ENCODE results near the gene GGA2.
"Not testable (repeated sequence)": the region's sequence is repeated elsewhere in the genome, so short reads cannot be mapped to it uniquely, and the experiment has no call there.

Gene GGA2

GRCh38 chr16:23452221-23452571 lies 58.1 kb downstream of the GGA2 start:
- DNase-seq = no peak
- H3K9me3 ChIP-seq = no peaks in the 10 kb centered on the region
- no peaks in the 10 kb centered on the region for H3K27me3 ChIP-seq
- no peaks in the 10 kb centered on the region for H3K4me1 ChIP-seq
- H3K36me3 ChIP-seq = no peaks in the 10 kb centered on the region
- no peak for TF ChIP-seq CTCF (IDR thresholded peaks at IDR 0.05; ENCODE audit: low read depth, low read length)
- H3K4me3 ChIP-seq (ENCODE audit: low read depth, low read length) = peak overlapping the region; percentile 85

GRCh38 chr16:23448392-23448791 lies 61.9 kb downstream of the GGA2 start:
- DNase-seq = no peak
- H3K4me1 ChIP-seq = no peaks in the 10 kb centered on the region
- H3K4me3 ChIP-seq (ENCODE audit: low read depth, low read length) = no peak overlapping the region
- peaks cover 9% of the 10 kb centered on the region; the same call in 1 of the 2 replicates for H3K36me3 ChIP-seq
- TF ChIP-seq CTCF (IDR thresholded peaks at IDR 0.05; ENCODE audit: low read depth, low read length) = no peak
- no peaks in the 10 kb centered on the region for H3K9me3 ChIP-seq
- no peaks in the 10 kb centered on the region for H3K27me3 ChIP-seq

DNA sequence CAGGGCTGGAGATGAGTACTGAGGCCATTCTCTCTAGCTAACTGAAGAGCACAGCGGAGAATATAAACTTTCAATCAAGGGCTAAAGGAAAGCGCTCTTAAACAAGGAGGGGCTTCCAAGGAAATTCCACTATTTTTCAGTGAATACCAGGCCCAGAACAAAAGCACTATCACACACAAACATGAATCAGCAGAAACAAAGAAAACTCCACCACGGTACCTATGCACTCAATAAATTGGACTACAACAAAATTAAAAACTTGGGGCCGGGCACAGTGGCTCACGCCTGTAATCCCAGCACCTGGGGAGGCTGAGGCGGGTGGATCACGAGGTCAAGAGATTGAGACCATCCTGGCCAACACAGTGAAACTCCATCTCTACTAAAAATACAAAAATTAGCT lies 72.8 kb downstream of the GGA2 start:
- H3K4me3 ChIP-seq (ENCODE audit: low read depth, low read length); H3K36me3 ChIP-seq; DNase-seq: not testable (repeated sequence)

GRCh38 chr16:23436951-23437350 lies 73.3 kb downstream of the GGA2 start:
- Histone ChIP-seq H3K36me3 (peaks cover 13% of the 10 kb centered on the region), H3K27me3 (no peaks in the 10 kb centered on the region), H3K4me1 (no peaks in the 10 kb centered on the region), H3K9me3 (no peaks in the 10 kb centered on the region), H3K4me3 (ENCODE audit: low read depth, low read length) (no peak overlapping the region)
- TF ChIP-seq CTCF (IDR thresholded peaks at IDR 0.05; ENCODE audit: low read depth, low read length) = no peak
- no peak for DNase-seq

More for the DNA sequence above, 72.8 kb downstream of the GGA2 start:
- H3K9me3 ChIP-seq, H3K27me3 ChIP-seq, H3K4me1 ChIP-seq: not testable (repeated sequence)

- DNase-seq = peak; percentile 78
- TF ChIP-seq CTCF (IDR thresholded peaks at IDR 0.05; ENCODE audit: low read depth, low read length) = peak; percentile 98
- H3K4me1 ChIP-seq = no peaks in the 10 kb centered on the region
- no peak overlapping the region for H3K4me3 ChIP-seq (ENCODE audit: low read depth, low read length)
- H3K9me3 ChIP-seq = no peaks in the 10 kb centered on the region
- H3K27me3 ChIP-seq = no peaks in the 10 kb centered on the region
- peaks cover 15% of the 10 kb centered on the region for H3K36me3 ChIP-seq
These were observed 74.8 kb downstream of the GGA2 start for GRCh38 chr16:23435500-23435899.

GRCh38 chr16:23434380-23434779 lies 75.9 kb downstream of the GGA2 start:
- DNase-seq = peak; percentile 20
- Histone ChIP-seq H3K4me1 (no peaks in the 10 kb centered on the region), H3K36me3 (peaks cover 15% of the 10 kb centered on the region), H3K9me3 (no peaks in the 10 kb centered on the region), H3K27me3 (no peaks in the 10 kb centered on the region), H3K4me3 (ENCODE audit: low read depth, low read length) (no peak overlapping the region)
- TF ChIP-seq CTCF (IDR thresholded peaks at IDR 0.05; ENCODE audit: low read depth, low read length) = peak; percentile 93

Measured in BE2C (cell line).